Measurements from ENCODE around the gene MTG2. TPM values are rescaled to one million over a fixed set of nuclear protein-coding genes. Genes with fewer than 3 reads are reported as not detected.

The MTG2 gene, protein sequence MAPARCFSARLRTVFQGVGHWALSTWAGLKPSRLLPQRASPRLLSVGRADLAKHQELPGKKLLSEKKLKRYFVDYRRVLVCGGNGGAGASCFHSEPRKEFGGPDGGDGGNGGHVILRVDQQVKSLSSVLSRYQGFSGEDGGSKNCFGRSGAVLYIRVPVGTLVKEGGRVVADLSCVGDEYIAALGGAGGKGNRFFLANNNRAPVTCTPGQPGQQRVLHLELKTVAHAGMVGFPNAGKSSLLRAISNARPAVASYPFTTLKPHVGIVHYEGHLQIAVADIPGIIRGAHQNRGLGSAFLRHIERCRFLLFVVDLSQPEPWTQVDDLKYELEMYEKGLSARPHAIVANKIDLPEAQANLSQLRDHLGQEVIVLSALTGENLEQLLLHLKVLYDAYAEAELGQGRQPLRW
- total RNA-seq = 10 to 100 TPM; 28.0 to 41.8 TPM

DNA sequence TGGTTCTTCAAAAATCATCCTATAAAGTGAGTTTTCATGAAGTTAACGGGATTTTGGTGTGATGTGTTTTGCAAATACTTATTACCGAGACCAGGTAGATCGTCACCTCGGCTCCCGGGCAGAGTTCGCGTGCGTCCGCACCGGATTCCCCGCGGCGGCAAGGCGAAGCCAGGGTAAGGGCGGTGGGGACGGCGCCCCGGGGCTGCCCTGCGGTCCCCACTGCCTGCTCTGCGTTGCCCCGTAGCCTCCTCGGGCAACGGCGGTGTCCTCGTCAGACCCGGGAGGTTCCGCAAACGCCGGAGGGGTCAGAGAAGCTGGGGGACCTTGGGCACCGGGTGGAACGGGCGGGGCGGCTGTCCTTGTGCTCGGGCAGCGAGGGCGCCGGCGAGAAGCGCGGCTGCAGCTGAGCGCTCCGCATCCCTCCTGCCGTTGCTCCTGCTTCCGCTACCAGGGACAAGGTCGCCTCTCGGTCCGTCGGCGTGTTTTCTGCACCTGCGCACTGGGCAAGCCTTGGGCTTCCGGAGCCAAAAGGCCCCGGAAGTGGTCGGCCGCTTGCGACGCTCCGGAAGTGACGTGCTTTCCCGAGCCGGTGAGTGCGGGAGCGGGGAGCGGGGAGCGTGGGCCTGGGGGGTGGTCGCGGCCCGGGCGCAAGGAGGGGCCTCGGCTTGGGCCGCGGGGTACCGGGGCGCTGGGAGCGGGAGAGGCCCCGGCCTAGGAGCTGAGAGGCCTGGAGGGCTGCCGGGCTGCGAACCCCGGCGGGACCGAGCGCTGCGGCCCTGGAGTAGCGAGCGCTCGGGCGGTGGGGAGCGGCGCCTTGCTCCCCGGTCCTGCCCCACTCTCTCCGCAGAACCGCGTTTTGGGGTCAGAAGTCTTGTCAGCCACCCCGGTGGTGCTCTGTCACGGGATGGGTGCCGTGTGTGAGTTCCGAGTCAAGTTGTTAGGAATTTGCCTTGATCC is at the start of gene MTG2:
Gene MTG2 (plus strand): TSS at position 560 of the 957 bp plus-strand sequence. CDS start 10,393 bp downstream, outside the sequence.
- H3K27me3 ChIP-seq (replicated peaks; ENCODE audit: insufficient read depth) = no peaks in the 10 kb centered on the region
- H3K27ac ChIP-seq = peak within 1 kb of the TSS; percentile 90 to 92
- H3K36me3 ChIP-seq = no peaks in the 10 kb centered on the region
- DNase-seq (ENCODE audit: low spot score) (peak; percentile 68), ATAC-seq (ENCODE audit: insufficient number of reproducible peaks, low FRiP score, low read depth) (peak; percentile 82)
- TF ChIP-seq, protein P1, sequence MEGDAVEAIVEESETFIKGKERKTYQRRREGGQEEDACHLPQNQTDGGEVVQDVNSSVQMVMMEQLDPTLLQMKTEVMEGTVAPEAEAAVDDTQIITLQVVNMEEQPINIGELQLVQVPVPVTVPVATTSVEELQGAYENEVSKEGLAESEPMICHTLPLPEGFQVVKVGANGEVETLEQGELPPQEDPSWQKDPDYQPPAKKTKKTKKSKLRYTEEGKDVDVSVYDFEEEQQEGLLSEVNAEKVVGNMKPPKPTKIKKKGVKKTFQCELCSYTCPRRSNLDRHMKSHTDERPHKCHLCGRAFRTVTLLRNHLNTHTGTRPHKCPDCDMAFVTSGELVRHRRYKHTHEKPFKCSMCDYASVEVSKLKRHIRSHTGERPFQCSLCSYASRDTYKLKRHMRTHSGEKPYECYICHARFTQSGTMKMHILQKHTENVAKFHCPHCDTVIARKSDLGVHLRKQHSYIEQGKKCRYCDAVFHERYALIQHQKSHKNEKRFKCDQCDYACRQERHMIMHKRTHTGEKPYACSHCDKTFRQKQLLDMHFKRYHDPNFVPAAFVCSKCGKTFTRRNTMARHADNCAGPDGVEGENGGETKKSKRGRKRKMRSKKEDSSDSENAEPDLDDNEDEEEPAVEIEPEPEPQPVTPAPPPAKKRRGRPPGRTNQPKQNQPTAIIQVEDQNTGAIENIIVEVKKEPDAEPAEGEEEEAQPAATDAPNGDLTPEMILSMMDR (IDR thresholded peaks at IDR 0.05) = peak; percentile 19
- peak within 1 kb of the TSS; percentile 84 for H3K4me3 ChIP-seq
- H3K4me1 ChIP-seq (ENCODE audit: control insufficient read depth in 1 of 2, low read depth in 2 of 2) = peaks cover 6 to 29% of the 10 kb centered on the region in 2 donors
- H3K9me3 ChIP-seq = no peaks in the 10 kb centered on the region

DNA sequence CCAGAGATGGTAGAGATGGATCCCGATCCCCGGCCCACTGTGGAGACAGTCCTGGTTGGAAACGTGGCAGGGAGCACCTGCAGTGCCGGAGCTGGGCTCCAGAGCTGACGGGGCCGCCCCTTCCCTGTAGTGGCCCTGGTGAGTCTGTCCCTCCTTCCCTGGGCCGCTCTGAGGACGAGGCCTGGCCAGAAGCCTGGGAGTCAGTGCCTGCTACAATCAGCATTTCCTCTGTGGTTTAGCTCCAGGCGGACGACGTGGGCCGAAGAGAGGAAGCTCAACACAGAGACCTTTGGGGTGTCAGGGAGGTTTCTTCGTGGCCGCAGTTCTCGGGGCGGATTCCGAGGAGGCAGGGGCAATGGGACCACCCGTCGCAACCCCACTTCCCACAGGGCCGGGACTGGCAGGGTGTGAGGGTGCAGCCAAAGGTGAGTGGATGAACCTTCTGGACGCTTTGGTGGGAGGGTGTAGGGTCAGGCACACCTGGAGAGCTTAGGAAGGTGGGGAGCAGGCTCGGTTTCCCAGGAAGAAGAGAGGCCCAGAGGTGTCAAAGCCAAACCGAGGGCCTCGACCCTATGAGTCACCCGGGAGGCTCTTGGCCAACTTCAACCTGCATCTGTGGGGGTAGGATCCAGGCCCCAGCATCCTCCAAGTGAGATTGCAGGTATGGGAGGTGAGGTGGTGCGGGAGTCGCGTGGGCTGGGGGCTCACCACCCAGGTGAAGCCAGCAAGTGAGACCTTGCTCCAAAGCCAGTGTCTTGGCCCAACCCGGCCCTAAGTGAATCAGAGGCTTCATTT is 49.6 kb upstream of the MTG2 start:
- peak overlapping the region in 1 of 2 donors; percentile 44 for H3K27ac ChIP-seq
- no peak for ATAC-seq (ENCODE audit: insufficient number of reproducible peaks, low FRiP score, low read depth)
- TF ChIP-seq, protein P1 (IDR thresholded peaks at IDR 0.05) = no peak
- H3K4me1 ChIP-seq (ENCODE audit: control insufficient read depth in 1 of 2, low read depth in 2 of 2) = no peaks in the 10 kb centered on the region
- no peak for DNase-seq (ENCODE audit: low spot score)
- no peaks in the 10 kb centered on the region for H3K27me3 ChIP-seq (replicated peaks; ENCODE audit: insufficient read depth)
- H3K36me3 ChIP-seq = peaks cover 67% of the 10 kb centered on the region
- no peak overlapping the region for H3K4me3 ChIP-seq
- H3K9me3 ChIP-seq = no peaks in the 10 kb centered on the region

DNA sequence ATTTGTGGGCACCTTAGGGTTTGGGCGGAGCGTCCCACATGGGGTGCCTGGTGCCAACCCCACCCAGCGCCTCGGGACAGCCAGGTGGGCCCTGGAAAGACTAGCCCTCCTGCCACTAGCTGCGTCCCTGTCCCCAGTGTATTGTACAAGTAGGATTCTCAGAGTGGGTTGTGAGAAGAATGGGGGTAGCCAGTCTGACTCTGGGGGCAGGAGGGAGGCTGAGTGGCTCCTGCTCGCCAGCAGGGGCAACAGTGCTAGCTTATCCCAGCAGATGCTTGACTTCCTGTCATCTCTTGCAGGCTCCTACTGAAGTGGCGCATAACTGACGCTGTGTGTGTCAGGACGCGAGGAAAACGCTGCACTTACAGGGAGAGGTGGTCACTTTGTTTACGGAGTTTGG is 49.0 kb upstream of the MTG2 start:
- Histone ChIP-seq H3K4me3 (no peak overlapping the region), H3K27me3 (replicated peaks; ENCODE audit: insufficient read depth) (no peaks in the 10 kb centered on the region), H3K9me3 (no peaks in the 10 kb centered on the region), H3K4me1 (ENCODE audit: control insufficient read depth in 1 of 2, low read depth in 2 of 2) (no peaks in the 10 kb centered on the region), H3K27ac (no peak overlapping the region), H3K36me3 (peaks cover 67% of the 10 kb centered on the region)
- TF ChIP-seq, protein P1 (IDR thresholded peaks at IDR 0.05) = no peak
- DNase-seq (ENCODE audit: low spot score) (no peak), ATAC-seq (ENCODE audit: insufficient number of reproducible peaks, low FRiP score, low read depth) (no peak)

DNA sequence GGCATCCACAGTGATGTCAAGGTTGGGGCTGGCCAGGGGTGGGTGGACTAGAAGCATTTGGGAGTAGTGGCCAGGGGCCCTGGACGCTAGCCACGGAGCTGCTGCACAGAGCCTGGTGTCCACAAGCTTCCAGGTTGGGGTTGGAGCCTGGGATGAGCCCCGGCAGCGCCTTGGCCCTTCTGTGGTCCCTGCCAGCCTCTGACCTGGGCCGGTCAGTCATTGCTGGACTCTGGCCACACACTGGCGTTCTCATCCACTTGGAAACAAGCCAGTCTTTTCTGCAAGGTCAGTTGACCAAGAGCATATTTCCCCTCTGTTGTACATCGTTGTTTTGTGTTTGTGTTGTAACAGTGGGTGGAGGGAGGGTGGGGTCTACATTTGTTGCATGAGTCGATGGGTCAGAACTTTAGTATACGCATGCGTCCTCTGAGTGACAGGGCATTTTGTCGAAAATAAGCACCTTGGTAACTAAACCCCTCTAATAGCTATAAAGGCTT is 48.0 kb upstream of the MTG2 start:
- Histone ChIP-seq H3K4me3 (no peak overlapping the region), H3K9me3 (no peaks in the 10 kb centered on the region), H3K36me3 (peaks cover 67% of the 10 kb centered on the region), H3K27ac (no peak overlapping the region), H3K27me3 (replicated peaks; ENCODE audit: insufficient read depth) (no peaks in the 10 kb centered on the region), H3K4me1 (ENCODE audit: control insufficient read depth in 1 of 2, low read depth in 2 of 2) (no peaks in the 10 kb centered on the region)
- TF ChIP-seq, protein P1 (IDR thresholded peaks at IDR 0.05) = no peak
- no peak for DNase-seq (ENCODE audit: low spot score)
- ATAC-seq (ENCODE audit: insufficient number of reproducible peaks, low FRiP score, low read depth) = no peak

All from thoracic aorta (tissue), 2 donors.